GM18502 (cell line): ENCODE measurements around the gene SH3BP2.
A peak's percentile ranks its signal among the peaks of the same experiment; 100 is the strongest.

ENCODE experiments used
- ATAC-seq: cut with Tn5 transposase; IDR thresholded peaks from one replicate; pipeline ENCODE4 v1.9.1; 2021; ENCODE audit warnings: mild to moderate bottlenecking; ENCODE audit not compliant: unreplicated experiment, poor library complexity

The SH3BP2 gene

DNA sequence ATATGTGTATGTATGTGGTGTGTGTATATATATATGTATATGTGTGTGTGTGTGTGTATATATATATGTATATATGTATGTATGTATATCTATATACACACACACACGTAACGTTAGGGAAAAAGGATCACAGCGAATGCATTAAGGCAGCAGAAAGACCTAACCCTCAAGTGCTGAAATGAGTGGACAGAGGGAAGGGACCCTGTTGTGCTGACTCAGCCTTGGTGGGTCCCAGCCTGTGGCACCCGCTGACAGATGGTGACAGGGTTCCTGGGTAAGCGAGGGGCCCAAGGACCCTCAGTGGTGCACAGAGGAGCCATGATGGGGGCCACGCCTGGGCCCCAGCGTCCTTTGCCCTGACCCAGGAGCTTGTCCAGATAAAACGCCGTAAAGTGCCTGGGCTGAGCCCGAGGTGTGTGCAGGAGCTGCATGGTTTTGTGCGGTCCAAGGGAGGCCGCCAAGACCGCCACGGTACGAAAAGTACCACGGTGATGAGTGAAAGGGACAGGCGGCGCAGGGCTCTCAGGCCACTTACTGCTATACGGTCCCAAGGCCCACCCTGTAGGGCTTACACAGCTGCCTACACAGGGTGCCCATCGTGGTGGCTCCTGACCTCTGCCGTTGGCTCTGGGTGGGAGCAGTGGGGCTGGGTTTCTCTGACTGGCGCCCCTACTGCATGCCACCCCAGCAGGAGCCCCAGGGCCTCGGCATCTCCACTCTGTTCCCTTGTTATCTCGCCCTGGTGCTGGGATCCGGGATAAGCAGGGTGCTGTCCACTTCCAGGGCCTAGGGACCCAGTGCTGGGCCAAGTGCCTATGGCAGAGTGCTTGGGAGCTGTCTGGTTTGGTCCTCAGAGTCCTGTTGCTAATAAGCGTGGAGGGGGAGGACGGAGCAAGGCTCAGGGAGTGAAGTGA lies 10.0 kb downstream of the SH3BP2 start:
- no peak for ATAC-seq

DNA sequence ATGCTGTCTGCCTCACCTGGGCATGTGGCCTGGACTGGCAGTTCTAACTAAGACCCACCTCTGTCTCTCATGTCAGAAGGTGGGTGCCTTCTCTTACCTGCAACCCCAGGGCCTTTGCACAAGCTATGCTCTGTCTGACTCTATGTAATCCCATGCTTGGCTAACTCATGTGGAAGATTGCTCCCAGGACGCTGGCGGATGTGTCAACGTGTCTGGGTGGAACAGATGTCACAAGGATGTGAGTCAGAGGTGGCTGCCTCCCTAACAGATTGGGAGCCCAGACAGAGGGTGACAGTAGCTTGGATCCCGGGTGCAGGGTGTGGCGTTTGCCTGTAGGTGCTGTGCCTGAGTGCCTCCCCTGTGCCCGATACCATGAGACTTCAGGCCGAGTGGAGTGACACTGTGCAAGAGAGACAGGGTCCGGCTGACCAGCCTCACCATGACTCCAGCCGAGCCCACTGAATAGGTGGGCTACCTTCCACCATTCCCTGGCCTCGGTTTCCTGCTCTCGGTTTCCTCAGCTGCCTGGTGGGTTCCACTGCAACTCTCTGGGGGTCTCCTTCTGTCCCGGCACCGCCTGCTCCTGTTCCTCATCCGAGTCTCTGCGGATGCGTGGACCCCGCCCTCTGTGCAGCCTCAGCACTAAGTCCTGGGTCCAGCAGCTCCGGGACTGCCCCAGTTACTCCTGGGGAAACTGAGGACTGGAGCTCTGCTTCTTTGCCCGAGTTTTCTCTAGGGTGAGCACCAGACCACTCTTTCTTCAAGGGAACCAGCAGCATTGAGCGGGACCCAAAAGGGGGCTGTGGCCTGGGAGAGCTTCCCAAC lies 11.0 kb downstream of the SH3BP2 start:
- no peak for ATAC-seq

DNA sequence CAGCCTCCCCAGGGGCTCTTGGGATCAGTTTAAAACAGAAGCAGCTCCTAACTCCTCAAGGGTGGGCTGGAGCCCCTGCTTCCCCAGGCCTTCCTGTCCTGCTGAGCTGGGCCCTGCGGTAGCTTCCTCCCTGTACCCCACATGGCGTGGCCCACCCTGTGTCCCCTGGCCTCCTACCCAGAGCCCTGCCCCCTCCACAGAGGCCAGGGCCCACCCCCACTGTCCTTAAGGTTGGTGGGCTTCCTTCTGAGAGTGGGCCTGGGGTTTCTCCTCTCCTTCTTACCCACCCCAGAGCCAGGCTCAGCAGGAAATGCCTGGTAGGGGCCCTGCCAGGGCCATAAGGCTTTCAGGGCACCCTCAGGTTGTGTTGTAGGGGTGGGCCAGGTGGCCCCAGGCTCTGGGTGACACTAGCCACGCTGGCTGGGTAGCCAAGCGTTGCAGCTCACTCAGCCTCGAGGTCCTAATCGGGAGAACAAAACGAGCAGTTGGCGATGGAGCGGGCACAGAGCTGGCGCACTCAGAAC lies 11.6 kb downstream of the SH3BP2 start:
- ATAC-seq: no peak

DNA sequence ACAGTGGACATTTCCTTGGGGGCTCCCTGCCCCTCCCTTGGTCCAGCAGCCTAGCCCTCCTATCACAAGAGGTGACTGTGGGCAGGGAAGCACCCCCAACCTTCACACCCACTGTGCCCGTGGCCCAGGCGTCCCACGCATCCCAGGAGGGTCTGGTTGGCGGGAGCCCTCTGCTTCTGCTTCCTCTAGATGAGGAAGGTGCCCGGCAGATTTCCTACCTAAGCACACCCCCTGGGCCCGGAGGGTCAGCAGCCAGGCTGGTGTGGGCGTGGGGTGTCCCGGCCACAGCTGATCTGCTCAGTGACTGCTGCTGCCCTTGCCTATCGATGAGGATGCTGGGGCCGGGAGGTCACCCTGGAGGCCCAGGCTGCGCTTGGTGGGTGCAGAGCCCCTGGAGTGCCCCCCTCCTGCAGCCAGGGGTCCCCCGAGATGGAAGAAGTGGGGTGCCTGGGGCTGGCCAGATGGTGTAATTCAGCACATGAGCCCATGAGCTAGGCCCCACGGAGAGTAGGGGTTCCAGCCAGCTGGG lies 12.2 kb downstream of the SH3BP2 start:
- no peak for ATAC-seq

DNA sequence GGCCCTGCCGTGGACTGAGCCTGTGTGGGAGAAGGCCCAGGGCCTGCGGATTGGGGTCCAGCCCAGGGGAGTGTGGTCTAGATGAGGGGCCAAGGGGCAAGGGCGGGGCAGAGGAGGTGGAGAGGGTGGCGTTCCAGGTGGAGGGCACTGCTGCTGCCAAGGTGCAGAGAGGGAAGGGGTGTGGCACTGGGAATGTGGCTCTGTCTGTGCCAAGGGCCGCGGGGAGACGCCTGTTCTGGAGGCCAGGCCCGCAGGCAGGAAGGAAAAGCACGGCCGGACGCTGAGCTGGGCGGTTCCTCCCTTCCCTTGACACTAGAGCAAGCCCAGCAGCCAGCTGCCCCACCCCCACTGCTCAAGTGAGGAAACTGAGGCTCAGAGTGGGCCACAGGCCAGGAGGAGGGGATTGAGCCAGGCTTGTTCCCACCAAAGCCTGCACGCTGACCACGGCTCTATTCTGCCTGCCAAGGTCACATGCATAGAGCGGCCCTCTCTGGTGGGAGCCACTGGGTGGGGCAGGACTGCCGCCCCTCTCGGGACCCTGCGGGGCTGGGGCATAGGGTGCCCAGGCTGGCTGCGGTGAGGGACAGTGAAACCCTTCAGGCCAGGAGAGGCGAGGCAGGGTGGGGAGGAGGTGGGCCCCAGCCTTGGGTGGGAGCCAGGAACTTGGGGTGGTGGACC lies 13.0 kb downstream of the SH3BP2 start:
- ATAC-seq: no peak

DNA sequence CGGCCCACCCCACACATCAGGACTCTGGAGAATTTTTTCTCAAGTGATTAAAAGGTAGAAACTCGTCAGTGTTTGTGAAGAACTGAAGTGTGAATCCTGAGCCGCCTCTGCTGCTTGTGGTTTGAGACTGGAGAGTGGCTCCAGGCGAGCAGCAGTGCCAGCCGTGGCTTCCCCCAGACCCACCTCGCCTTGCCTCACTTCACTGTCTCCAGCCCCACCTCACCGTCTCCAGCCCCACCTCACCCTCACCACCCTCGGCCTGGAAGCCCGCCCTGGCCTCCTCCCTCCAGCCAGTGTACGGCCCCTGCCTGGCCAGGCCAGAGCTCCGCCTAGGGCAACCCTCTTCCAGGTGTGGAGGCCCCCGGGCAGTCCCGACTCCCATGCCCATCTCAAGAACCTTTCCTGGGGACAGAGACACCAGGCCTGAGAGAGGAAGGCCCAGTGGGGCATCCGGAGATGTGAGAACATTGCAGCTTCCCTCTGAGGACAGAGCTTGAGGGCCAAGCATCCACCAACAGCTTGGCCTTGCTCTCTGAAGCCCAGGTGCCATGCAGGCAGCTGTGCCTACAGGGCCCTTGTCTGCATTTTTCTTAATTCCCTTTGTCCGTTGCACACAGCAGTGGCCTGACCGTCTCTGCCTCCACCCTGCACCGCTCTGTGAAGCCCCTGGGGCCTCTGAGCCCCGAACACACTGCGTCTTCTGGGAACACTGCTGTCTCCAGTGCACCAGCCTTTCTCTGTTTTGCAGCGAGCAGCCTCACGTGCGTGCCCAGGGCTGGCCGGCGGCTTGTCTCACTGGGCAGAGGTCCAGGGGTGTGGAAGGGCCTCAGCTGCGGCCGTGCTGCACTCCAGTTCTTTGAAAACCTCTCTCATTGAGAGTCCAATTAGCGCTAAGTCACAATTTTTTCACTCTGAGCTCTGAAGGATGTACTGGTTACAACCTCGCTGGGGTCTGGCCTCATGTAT lies 13.8 kb downstream of the SH3BP2 start:
- no peak for ATAC-seq

DNA sequence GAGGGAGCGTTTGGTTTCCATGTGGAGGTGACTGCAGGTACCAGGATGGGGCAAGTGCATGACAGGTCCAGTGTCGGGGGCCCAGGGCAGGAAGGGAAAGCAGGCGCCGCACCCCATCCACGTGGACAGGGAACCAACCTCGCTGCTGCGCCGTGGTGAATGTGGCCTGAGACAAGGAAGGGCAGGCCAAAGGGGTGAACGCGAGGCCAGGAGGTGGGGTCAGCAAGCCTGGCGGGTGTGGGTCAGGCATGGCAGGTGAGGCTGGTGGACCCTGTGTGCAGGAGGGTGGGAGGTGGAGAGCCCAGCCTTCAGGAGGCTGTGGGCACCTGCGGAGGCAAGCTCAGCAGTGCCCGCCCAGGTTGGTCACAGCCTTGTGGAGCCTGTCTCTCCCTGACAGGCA lies 14.7 kb downstream of the SH3BP2 start:
- no peak for ATAC-seq

DNA sequence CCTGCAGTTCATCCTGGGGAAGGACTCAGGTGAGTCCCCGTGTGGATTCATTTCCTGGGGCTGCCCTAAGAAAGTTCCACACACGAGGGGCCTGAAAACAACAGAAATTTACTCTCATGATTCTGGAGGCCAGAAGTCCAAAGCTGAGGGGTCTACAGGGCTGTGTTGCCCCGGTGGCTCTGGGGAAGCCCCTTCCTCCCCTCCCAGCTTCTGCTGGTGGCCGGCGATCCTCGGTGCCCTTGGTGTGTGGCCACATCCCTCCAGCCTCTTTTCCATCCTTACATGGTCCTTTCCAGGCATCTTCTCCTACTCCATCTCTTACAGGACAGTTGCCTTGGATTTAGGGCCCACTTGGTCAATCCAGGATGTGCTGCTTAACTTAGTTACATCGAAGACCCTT lies 15.1 kb downstream of the SH3BP2 start:
- ATAC-seq: no peak

DNA sequence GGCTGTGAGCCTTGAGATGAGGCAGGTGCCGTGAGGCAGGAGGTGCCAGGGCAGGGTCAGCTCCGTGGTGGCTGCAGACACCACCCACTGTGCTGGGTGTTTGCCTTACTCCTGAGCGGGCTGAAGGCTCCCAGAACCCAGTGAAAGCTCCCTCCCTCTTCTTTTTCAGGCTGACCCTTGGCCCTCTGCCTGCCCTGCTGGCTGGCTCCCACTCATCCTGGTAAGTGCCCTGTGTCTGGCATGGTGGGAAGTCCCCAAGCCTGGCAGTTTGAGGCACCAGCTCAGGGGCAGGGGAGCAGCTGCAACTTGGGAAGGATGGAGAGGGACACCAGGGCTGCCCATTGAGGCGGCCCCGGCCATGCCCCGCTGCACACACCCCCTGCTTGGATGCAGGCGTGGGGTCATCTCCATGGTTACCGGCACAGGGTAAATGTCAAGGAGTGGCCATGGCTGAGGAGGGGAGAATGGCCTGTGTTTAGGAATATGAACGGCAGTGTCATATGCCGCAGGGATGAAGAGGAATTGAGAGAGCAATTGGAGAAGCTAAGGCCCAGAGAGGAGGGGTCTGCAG lies 16.8 kb downstream of the SH3BP2 start:
- no peak for ATAC-seq

DNA sequence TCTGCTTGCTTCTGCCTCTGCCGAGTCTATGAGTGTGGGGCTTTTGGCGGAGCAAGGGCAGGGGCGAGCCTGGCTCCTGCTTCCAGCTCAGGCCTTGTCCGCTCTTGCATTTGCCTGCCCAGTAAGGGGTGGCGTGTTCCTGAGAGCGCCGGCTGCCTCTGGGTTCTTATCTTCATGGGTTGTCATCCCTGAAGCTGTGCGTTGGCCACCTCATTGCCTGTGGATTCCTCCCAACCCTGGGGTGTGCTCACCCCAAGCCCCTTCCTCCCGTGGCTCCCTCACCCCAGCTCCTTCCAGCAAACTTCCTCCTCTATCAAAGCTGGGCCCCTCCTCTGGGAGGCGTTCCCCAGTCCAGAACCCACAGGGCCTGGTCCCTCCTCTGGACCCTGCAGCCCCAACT lies 17.5 kb downstream of the SH3BP2 start:
- ATAC-seq: no peak

DNA sequence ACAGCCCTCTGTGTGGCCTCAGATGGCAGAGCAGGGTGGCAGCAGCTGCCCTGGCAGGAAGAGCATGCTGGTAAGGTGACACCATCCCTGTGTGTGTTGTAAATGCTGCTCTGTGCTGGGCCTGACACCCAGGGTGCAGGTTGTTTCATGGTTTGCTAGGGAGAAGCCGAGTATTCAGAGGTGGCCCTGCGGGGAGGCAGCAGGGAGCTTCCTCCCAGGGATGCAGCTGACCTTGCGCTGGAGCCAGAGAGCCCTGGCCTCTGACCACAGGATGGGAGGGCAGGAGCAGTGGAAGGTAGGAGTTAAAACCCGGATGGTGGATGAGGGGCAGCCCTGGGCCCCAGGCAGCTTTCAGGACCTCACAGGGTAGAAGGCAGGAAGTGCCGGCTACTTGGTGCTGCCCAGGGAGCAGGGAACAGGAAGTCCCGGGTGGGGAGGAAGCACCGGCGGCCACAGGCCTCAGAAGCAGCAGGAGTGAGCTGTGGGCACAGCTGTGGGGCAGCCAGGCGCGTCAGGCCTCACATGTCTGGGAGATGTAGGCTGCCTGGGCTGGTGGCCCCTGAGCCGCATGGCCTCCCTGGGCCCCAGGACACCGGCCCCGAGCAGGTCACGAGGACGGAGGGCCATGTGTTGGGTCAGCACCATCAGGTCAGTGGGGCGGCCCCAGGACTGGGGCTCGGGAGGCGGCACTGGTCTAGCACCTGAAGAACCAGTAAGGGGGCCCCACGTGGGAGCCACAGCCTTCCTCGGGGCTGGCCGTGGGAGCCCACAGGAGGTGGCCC lies 19.1 kb downstream of the SH3BP2 start:
- peak; percentile 69 for ATAC-seq

DNA sequence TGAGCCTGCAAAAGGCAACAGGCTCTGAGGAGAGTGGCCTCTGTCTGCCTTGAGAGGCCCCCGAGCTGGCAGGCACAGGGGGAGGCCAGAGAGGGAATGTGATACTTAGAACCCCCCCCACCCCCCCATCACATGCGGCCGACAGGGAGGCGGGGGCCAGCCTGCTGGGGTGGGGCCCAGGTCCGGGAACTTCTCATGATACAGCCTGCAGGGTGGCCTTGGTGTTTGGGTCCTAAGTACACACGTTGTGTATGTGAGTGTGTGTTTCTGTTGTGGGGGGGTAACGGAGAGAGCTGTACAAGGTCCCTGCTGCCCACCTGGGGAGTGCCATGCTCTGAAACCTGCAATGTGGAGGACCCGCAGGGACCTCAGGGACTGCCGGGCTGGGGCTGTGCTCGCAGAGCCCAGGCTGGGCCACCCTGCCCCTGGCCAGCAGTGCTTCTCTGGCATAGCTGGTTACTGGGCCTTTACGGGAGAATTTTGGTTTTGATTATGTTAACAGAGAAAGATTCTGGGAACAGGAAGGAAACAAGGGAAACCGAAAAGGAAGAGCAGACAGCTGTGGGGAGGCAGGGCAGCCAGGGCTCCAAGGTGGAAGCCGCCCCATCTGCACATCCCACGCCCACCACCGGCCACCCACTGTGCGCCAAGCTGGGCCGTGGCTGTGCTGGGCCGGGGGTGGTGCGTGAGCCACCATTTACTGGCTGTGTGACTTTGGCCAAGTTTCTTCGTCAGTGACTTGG lies 19.9 kb downstream of the SH3BP2 start:
- ATAC-seq: peak; percentile 13

DNA sequence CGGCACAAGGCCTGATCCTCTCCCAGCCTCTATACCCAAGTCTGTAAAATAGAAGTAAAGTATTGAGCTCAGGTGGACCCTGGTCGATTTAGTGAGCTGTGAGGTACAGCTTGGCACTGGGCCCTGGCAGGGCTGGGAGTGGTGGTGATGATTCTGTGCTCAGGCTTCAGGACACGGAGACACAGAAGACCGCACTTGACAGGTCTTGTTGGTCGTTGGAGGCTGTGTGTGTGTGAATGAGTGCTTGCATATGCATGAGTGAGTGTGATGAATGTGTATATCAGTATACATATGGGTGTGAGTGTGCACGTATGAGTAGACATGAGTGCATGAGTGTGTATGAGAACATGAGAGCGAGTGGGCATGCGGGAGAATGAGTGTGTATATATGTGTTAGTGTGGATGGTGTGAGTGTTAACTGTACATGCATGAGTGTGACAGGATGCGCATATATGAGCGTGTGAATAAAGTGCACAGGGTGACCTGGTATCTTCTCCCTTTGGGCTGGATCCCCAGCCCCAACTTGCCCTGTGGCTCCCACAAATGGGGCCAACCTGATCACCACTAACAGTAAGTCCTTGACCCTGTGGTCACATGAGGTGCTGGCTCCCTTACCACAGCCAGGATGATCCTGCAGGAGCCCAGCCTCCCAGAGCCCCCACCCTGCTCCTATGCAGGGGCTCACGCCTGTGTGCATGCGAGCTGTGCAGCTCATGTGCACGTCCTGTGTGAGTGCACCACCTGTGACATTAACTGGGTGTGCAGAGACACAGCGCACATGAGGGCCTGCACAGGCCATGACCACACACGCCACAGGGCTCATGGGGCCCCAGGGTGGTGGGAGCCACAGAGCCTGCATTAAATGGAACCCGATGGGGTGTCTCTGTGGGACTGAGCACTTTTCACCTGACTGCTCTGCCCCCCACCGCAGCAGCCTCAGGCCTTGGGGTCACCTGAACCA lies 20.8 kb downstream of the SH3BP2 start:
- no peak for ATAC-seq

DNA sequence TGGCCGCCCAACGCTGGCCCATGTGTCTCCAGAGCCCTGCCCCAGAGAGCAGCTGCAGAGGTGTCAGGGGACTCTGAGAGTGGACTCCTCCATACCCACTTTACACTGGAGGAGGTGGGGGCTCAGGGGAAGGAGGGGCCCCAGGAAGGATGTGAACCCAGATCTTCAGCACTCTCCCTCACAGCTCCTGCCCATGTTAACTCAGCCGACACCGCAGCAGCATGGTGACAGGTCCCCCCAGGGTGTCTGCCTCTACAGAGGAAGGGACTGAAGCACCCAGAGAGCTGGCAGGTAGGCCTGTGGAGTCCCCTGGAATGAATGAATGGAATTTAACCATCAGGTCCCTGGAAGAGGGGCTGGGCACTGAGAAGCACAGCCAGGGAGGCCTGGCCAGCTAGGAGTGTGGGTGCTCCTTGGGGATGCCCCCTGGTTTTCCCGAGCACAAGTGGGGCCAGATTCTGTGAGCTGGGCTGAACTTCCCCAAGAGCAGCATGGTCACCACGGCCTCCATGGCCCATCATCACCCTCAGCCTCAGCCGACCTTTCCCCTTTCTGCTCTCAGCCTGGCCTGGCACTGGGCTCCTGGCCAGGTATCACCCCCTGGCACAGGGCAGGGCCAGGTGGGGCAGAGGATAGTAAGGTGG lies 21.9 kb downstream of the SH3BP2 start:
- no peak for ATAC-seq

DNA sequence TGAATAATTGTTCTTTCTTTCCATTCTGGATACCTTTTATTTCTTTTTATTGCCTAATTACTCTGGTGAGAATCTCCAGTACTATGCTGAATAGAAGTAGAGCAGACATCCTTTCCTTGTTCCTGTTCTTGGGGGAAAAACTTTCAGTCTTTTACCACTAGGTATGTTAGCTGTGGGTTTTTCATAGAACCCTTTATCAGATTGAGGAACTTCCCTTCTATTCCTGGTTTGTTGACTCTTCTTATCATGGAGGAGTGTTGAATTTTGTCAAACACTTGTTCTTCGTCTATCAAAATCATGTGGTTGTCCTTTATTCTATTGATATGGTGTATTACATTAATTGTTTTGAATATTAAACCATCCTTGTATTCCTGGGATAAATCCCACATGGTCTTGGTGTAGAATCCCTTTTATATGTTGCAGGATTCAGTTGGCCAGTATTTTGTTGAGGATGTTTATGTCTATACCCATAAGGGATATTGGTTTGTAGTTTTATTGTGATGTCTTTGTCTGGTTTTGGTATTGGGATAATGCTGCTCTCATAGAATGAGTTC lies 23.6 kb downstream of the SH3BP2 start:
- no peak for ATAC-seq

DNA sequence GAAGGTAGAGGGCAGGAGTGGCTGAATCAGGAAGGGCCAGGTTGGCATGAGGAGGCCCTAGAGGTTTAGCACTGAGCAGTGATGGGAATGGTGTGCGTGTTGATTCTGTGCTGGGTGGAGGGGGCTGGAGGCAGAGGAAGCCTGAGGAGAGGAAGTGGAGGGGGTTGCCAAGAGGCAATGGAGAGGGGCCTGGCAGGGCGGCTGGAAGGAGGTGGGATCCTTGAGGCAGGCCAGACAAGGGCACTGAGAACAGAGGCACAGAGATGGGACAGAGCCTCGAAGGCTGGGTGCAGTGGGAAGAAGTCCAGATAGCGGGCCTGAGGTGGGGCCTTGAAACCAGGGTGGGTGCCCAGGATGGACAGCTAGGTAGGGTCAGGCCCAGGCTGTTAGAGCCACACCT lies 24.3 kb downstream of the SH3BP2 start:
- ATAC-seq: no peak
